Sigmoid colon (tissue), 7 donors: ENCODE data around the gene ARL6IP4. TPM values are rescaled to one million over a fixed set of nuclear protein-coding genes. Genes with fewer than 3 reads are reported as not detected.
"Not testable (repeated sequence)": the region's sequence is repeated elsewhere in the genome, so short reads cannot be mapped to it uniquely, and the experiment has no call there.

Source experiments
- DNase-seq: peaks from one replicate; pipeline ENCODE4 v3.0.0-alpha.2; 2019
- H3K27ac ChIP-seq, 4 donors: fragments of 200-600 bp; sonication (generic); one replicate each; pipeline ENCODE4 v1.5.1; 2016 to 2019; ENCODE audit warnings: mild to moderate bottlenecking in 1 of 4
- H3K27me3 ChIP-seq, 3 donors: fragments of 200-600 bp; sonication (generic); one replicate each; pipeline ENCODE4 v1.5.1; 2019; ENCODE audit warnings: mild to moderate bottlenecking in 1 of 3
- H3K36me3 ChIP-seq, 4 donors: fragments of 200-600 bp; sonication (generic); one replicate each; pipeline ENCODE4 v1.5.1; 2016 to 2019
- H3K4me1 ChIP-seq, 4 donors: fragments of 200-600 bp; sonication (generic); one replicate each; pipeline ENCODE4 v1.5.1; 2017 to 2019
- H3K4me3 ChIP-seq, 4 donors: fragments of 200-600 bp; sonication (generic); one replicate each; pipeline ENCODE4 v1.5.1; 2017 to 2019; ENCODE audit warnings: mild to moderate bottlenecking in 2 of 4, moderate library complexity in 1 of 4
- H3K9me3 ChIP-seq, 4 donors: fragments of 200-600 bp in 3 of 4; sonication (generic) in 3 of 4; one replicate each; pipeline versions ENCODE4 v1.5.1 to v1.6.1; 2013 to 2019
- CTCF ChIP-seq, 4 experiments: fragments of 450-650 bp in 3 of 4; fragments of 200-600 bp in 1 of 4; IDR thresholded peaks; one replicate each; pipeline ENCODE4 v1.5.1; 2016 to 2019; ENCODE audit warnings: antibody characterized with exemption in 4 of 4, mild to moderate bottlenecking in 3 of 4, moderate library complexity in 2 of 4
- EP300 ChIP-seq, 4 donors: sonication (generic); formaldehyde crosslinking; IDR thresholded peaks; one replicate each; pipeline ENCODE4 v1.6.1; 2017; ENCODE audit warnings: antibody characterized with exemption in 4 of 4
- POLR2A ChIP-seq, 2 donors: fragments of 450-650 bp; IDR thresholded peaks; one replicate each; pipeline ENCODE4 v1.6.1; 2016; ENCODE audit warnings: antibody characterized with exemption in 2 of 2, mild to moderate bottlenecking in 2 of 2, moderate library complexity in 2 of 2
- POLR2AphosphoS5 ChIP-seq, 4 donors: sonication (generic); formaldehyde crosslinking; IDR thresholded peaks; one replicate each; pipeline ENCODE4 v1.6.1; 2017; ENCODE audit warnings: antibody characterized with exemption in 4 of 4
- WGBS, 2 donors: extraction: QIAGEN DNeasy Blood & Tissue Kit; methylation state at CpG; one replicate each; pipeline ENCODE4 v1.1.7; 2013; 5-methylcytosine and 5-hydroxymethylcytosine counted together
- intact Hi-C: fragments of 100-400 bp; cut with DNase I; formaldehyde crosslinking; loops from one replicate; pipeline ENCODE4 v1.15.1; 2023
- polyA plus RNA-seq, 3 donors: library from polyadenylated mRNA; stranded (reverse); fragments of 200-250 nt; gene quantifications; one replicate each; pipeline ENCODE4 v1.2.3, GENCODE V29; 2013
- total RNA-seq, 4 donors: library from RNA; depleted of rRNA; stranded (reverse); fragments of >200 nt; gene quantifications; one replicate each; pipeline ENCODE4 v1.1.0, GENCODE V29; 2016
- donor health status: healthy with polysubstance abuse.
- donor health status: Bipolar disorder and iron deficiency.
- donor health status: healthy.

The ARL6IP4 gene
- total and polyA plus RNA-seq, 7 donors, result 211 to 358 (median 312) TPM

- Histone ChIP-seq H3K4me1 (no peaks in the 10 kb centered on the region), H3K9me3 (no peaks in the 10 kb centered on the region), H3K36me3 (peaks cover 6 to 45% (median 10%) of the 10 kb centered on the region in 4 donors), H3K4me3 (no peak overlapping the region), H3K27ac (no peak overlapping the region), H3K27me3 (no peaks in the 10 kb centered on the region)
- intact Hi-C loops, result no loop called here
- WGBS, 2 donors, result 95 to 96% methylated on average over 19 of the region's 19 CpGs
- no peak for TF ChIP-seq POLR2AphosphoS5 (IDR thresholded peaks at IDR 0.05)
- TF ChIP-seq POLR2A (IDR thresholded peaks at IDR 0.05), result no peak
- no peak for TF ChIP-seq EP300 (IDR thresholded peaks at IDR 0.05)
- no peak for TF ChIP-seq CTCF (IDR thresholded peaks at IDR 0.05)
- DNase-seq, result no peak
Measured at GRCh38 chr12:123013185-123014095, 33.0 kb downstream of the ARL6IP4 start.

- H3K36me3 ChIP-seq, result peaks cover 1 to 35% (median 5%) of the 10 kb centered on the region in 4 donors
- DNase-seq, intact Hi-C loops, H3K27ac ChIP-seq, H3K9me3 ChIP-seq, H3K4me3 ChIP-seq, H3K27me3 ChIP-seq, H3K4me1 ChIP-seq: not testable (repeated sequence)
- WGBS, 2 donors, result 96 to 97% methylated on average over 4 of the region's 4 CpGs
Measured at GRCh38 chr12:123014473-123014872, 34.0 kb downstream of the ARL6IP4 start.

GRCh38 chr12:123017753-123018152, 37.3 kb downstream of the ARL6IP4 start:
- Histone ChIP-seq H3K27me3 (no peaks in the 10 kb centered on the region), H3K27ac (no peak overlapping the region), H3K9me3 (no peaks in the 10 kb centered on the region), H3K4me1 (no peaks in the 10 kb centered on the region), H3K36me3 (peaks cover 0 to 9% (median 0%) of the 10 kb centered on the region in 4 donors), H3K4me3 (no peak overlapping the region)
- intact Hi-C loops, result no loop called here
- TF ChIP-seq POLR2AphosphoS5 (IDR thresholded peaks at IDR 0.05) (no peak), EP300 (IDR thresholded peaks at IDR 0.05) (no peak)
- no peak for DNase-seq
- WGBS, 2 donors, result 97 to 100% methylated on average over 1 of the region's 1 CpG

DNA sequence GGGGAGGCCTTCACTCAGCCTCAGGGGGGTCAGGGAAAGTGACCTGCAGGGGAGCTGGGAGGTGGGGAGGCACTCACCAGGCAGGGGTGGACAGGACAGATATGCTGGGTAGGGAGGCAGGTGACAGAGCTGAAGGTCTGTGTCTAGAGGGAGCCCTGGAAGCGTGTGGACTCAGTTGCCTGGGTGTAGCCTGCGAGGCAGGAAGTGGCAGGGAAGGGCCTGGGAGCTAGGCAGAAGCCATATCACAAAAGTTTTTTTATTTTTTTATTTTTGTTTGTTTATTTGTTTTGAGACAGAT, 39.3 kb downstream of the ARL6IP4 start:
- no peaks in the 10 kb centered on the region for H3K4me1 ChIP-seq
- H3K27ac ChIP-seq, result no peak overlapping the region
- intact Hi-C loops, result no loop called here
- H3K9me3 ChIP-seq, result no peaks in the 10 kb centered on the region
- no peaks in the 10 kb centered on the region for H3K36me3 ChIP-seq
- no peak overlapping the region for H3K4me3 ChIP-seq
- DNase-seq, result no peak
- 83 to 88% methylated on average over 2 of the region's 2 CpGs for WGBS, 2 donors
- no peaks in the 10 kb centered on the region for H3K27me3 ChIP-seq
- no peak for TF ChIP-seq CTCF (IDR thresholded peaks at IDR 0.05)
- no peak for TF ChIP-seq POLR2A (IDR thresholded peaks at IDR 0.05)
- no peak for TF ChIP-seq EP300 (IDR thresholded peaks at IDR 0.05)
- no peak for TF ChIP-seq POLR2AphosphoS5 (IDR thresholded peaks at IDR 0.05)

GRCh38 chr12:123021688-123022604, 41.5 kb downstream of the ARL6IP4 start:
- Histone ChIP-seq H3K27me3 (no peaks in the 10 kb centered on the region), H3K36me3 (peaks cover 0 to 8% (median 1%) of the 10 kb centered on the region in 4 donors), H3K4me1 (no peaks in the 10 kb centered on the region), H3K4me3 (no peak overlapping the region), H3K27ac (no peak overlapping the region), H3K9me3 (no peaks in the 10 kb centered on the region)
- intact Hi-C loops, result no loop called here
- WGBS, 2 donors, result 92 to 93% methylated on average over 18 of the region's 18 CpGs
- no peak for TF ChIP-seq CTCF (IDR thresholded peaks at IDR 0.05)
- TF ChIP-seq POLR2A (IDR thresholded peaks at IDR 0.05), result no peak
- TF ChIP-seq EP300 (IDR thresholded peaks at IDR 0.05), result no peak
- no peak for TF ChIP-seq POLR2AphosphoS5 (IDR thresholded peaks at IDR 0.05)
- DNase-seq, result no peak
